Testis (tissue), 2 donors: ENCODE results near the gene CLDN19.

Experiments used
- CTCF ChIP-seq, 3 experiments: fragments of 450-650 bp in 2 of 3; fragments of 200-600 bp in 1 of 3; sonication (generic) in 1 of 3; IDR thresholded peaks; one replicate each; pipeline ENCODE4 v1.5.1; 2016 to 2019; ENCODE audit warnings: antibody characterized with exemption in 3 of 3, mild to moderate bottlenecking in 2 of 3, moderate library complexity in 1 of 3
- POLR2A ChIP-seq: fragments of 450-650 bp; IDR thresholded peaks from one replicate; pipeline ENCODE4 v1.6.1; 2017; ENCODE audit warnings: antibody characterized with exemption, mild to moderate bottlenecking, moderate library complexity

- TF ChIP-seq POLR2A = no peak
- TF ChIP-seq CTCF (IDR thresholded peaks at IDR 0.05) = no peak
Observed at GRCh38 chr1:42788021-42788420, 48.0 kb upstream of the CLDN19 start.
